IMR-90 (cell line): Measurements from ENCODE around the gene OBP2A. TPM values are rescaled to one million over a fixed set of nuclear protein-coding genes. Genes with fewer than 3 reads are reported as not detected.

Source experiments
- ATAC-seq: fragments of 200-7000 bp; cut with Tn5 transposase; 2 replicates; pipeline ENCODE4 v1.9.1; 2020; ENCODE audit warnings: low read depth, mild to moderate bottlenecking, moderate library complexity
- BruUV-seq: library from RNA; stranded (reverse); fragments of 400-500 nt; replicated peaks from 2 replicates; lab custom pipeline; 2021; lab: Mats Ljungman, UMichigan
- CTCF ChIA-PET: fragments of 300-600 bp; formaldehyde crosslinking; extraction: SDS; loops from one replicate; lab custom pipeline; 2021; ENCODE audit warnings: antibody characterized with exemption; lab: Yijun Ruan, JAX
- POLR2A ChIA-PET: fragments of 300-600 bp; sonication (Branson Sonifier 250); formaldehyde crosslinking; loops from one replicate; lab custom pipeline; 2022; ENCODE audit warnings: antibody characterized with exemption; ENCODE audit not compliant: unreplicated experiment; lab: Charles Lee
- DNase-seq: peaks from one replicate; pipeline ENCODE4 v3.0.0; 2013
- H2AFZ ChIP-seq: replicated peaks from 2 replicates; pipeline ENCODE3; 2013; ENCODE audit warnings: low read length, mild to moderate bottlenecking; ENCODE audit not compliant: poor library complexity
- H2AK5ac ChIP-seq: 2 replicates; pipeline ENCODE4 v1.6.1; 2013; ENCODE audit warnings: low read depth, low read length, inconsistent platforms
- H2AK9ac ChIP-seq: replicated peaks from 2 replicates; pipeline ENCODE3; 2013; ENCODE audit warnings: mild to moderate bottlenecking, low read depth, low read length, moderate library complexity; ENCODE audit not compliant: poor library complexity
- H2BK120ac ChIP-seq: 2 replicates; pipeline ENCODE4 v1.6.1; 2013; ENCODE audit warnings: low read depth, low read length, inconsistent platforms
- H2BK15ac ChIP-seq: 3 replicates; pipeline ENCODE4 v1.6.1; 2013; ENCODE audit warnings: low read depth, low read length, inconsistent platforms
- H2BK20ac ChIP-seq: 2 replicates; pipeline ENCODE4 v1.6.1; 2013; ENCODE audit warnings: low read depth, mild to moderate bottlenecking, inconsistent platforms, low read length, moderate library complexity
- H2BK5ac ChIP-seq: 2 replicates; pipeline ENCODE4 v1.6.1; 2013; ENCODE audit warnings: mild to moderate bottlenecking, low read depth, low read length, inconsistent platforms; ENCODE audit not compliant: poor library complexity, severe bottlenecking
- H3K14ac ChIP-seq: replicated peaks from 2 replicates; pipeline ENCODE4 v1.6.1; 2013; ENCODE audit warnings: low read depth, low read length, inconsistent platforms
- H3K18ac ChIP-seq: 2 replicates; pipeline ENCODE4 v1.6.1; 2013; ENCODE audit warnings: low read depth, low read length, control low read depth
- H3K23ac ChIP-seq: 2 replicates; pipeline ENCODE4 v1.6.1; 2013; ENCODE audit warnings: low read depth, low read length, inconsistent platforms
- H3K27ac ChIP-seq: 2 replicates; pipeline ENCODE4 v1.5.1; 2013; ENCODE audit warnings: mild to moderate bottlenecking, control low read depth, low read length; ENCODE audit not compliant: insufficient read depth
- H3K27me3 ChIP-seq: 2 replicates; pipeline ENCODE4 v1.6.1; 2013; ENCODE audit warnings: low read length; ENCODE audit not compliant: control insufficient read depth, insufficient read depth
- H3K36me3 ChIP-seq: 2 replicates; pipeline ENCODE4 v1.6.1; 2013; ENCODE audit warnings: low read length, mixed read lengths; ENCODE audit not compliant: control insufficient read depth, insufficient read depth
- H3K4ac ChIP-seq: 2 replicates; pipeline ENCODE4 v1.6.1; 2013; ENCODE audit warnings: low read depth, low read length, inconsistent platforms
- H3K4me1 ChIP-seq: 2 replicates; pipeline ENCODE4 v1.6.1; 2013; ENCODE audit warnings: low read length, mixed read lengths; ENCODE audit not compliant: control insufficient read depth, insufficient read depth
- H3K4me2 ChIP-seq: 2 replicates; pipeline ENCODE4 v1.6.1; 2013; ENCODE audit warnings: low read depth, mild to moderate bottlenecking, control low read depth, low read length, moderate library complexity
- H3K4me3 ChIP-seq: 2 replicates; pipeline ENCODE4 v1.5.1; 2013; ENCODE audit warnings: low read depth, mild to moderate bottlenecking, control low read depth, low read length, moderate library complexity; ENCODE audit not compliant: insufficient read depth
- H3K56ac ChIP-seq: 2 replicates; pipeline ENCODE4 v1.6.1; 2013; ENCODE audit warnings: low read length, inconsistent platforms; ENCODE audit not compliant: insufficient read depth; ENCODE audit errors: extremely low read depth
- H3K79me1 ChIP-seq, 2 experiments: 2 replicates each; pipeline ENCODE4 v1.6.1; 2013; ENCODE audit warnings: low read length in 2 of 2, inconsistent platforms in 1 of 2, low read depth in 1 of 2
- H3K9ac ChIP-seq: 2 replicates; pipeline ENCODE4 v1.6.1; 2013; ENCODE audit warnings: low read depth, low read length, control low read depth
- H3K9me1 ChIP-seq: 2 replicates; pipeline ENCODE4 v1.6.1; 2013; ENCODE audit warnings: low read length, inconsistent platforms; ENCODE audit not compliant: insufficient read depth
- H3K9me3 ChIP-seq: 2 replicates; pipeline ENCODE4 v1.6.1; 2013; ENCODE audit warnings: low read length; ENCODE audit not compliant: control insufficient read depth, insufficient read depth
- H4K20me1 ChIP-seq: 2 replicates; pipeline ENCODE4 v1.6.1; 2013; ENCODE audit warnings: low read length, inconsistent platforms; ENCODE audit not compliant: insufficient read depth
- H4K5ac ChIP-seq: 2 replicates; pipeline ENCODE4 v1.6.1; 2013; ENCODE audit warnings: mild to moderate bottlenecking, low read depth, low read length, control low read depth
- H4K8ac ChIP-seq, 2 experiments: 2 replicates each; pipeline ENCODE4 v1.6.1; 2013; ENCODE audit warnings: low read depth in 2 of 2, low read length in 2 of 2, control low read depth in 1 of 2, inconsistent platforms in 1 of 2
- H4K91ac ChIP-seq: 2 replicates; pipeline ENCODE4 v1.6.1; 2013; ENCODE audit warnings: low read depth, low read length, inconsistent platforms; ENCODE audit not compliant: insufficient read depth
- BHLHE40 ChIP-seq: fragments of 150-350 bp; IDR thresholded peaks from 2 replicates; pipeline ENCODE4 v1.6.1; 2016; ENCODE audit warnings: mild to moderate bottlenecking, low read depth, low read length
- CEBPB ChIP-seq: IDR thresholded peaks from 2 replicates; pipeline ENCODE4 v1.6.1; 2012; ENCODE audit warnings: low read depth, low read length, improper control_type of control experiment
- FOS ChIP-seq: fragments of 150-350 bp; IDR thresholded peaks from 2 replicates; pipeline ENCODE4 v1.6.1; 2016; ENCODE audit warnings: low read depth, low read length
- MAZ ChIP-seq: IDR thresholded peaks from 2 replicates; pipeline ENCODE4 v1.6.1; 2012; ENCODE audit warnings: low read depth, mild to moderate bottlenecking, low read length, improper control_type of control experiment, moderate library complexity, borderline replicate concordance
- MXI1 ChIP-seq: IDR thresholded peaks from 2 replicates; pipeline ENCODE4 v1.6.1; 2012; ENCODE audit warnings: low read depth, mild to moderate bottlenecking, low read length, moderate library complexity, borderline replicate concordance
- NFE2L2 ChIP-seq: fragments of 150-350 bp; IDR thresholded peaks from 2 replicates; pipeline ENCODE4 v1.6.1; 2016; ENCODE audit warnings: low read depth, mild to moderate bottlenecking, low read length
- POLR2A ChIP-seq: IDR thresholded peaks from 2 replicates; pipeline ENCODE4 v1.6.1; 2012; ENCODE audit warnings: mild to moderate bottlenecking, low read depth, low read length
- RAD21 ChIP-seq: IDR thresholded peaks from 2 replicates; pipeline ENCODE4 v1.6.1; 2012; ENCODE audit warnings: low read length, improper control_type of control experiment
- RCOR1 ChIP-seq: IDR thresholded peaks from 2 replicates; pipeline ENCODE4 v1.6.1; 2012; ENCODE audit warnings: mild to moderate bottlenecking, low read length, improper control_type of control experiment; ENCODE audit not compliant: insufficient replicate concordance
- RFX5 ChIP-seq: IDR thresholded peaks from 2 replicates; pipeline ENCODE4 v1.8.0; 2012; ENCODE audit warnings: low read depth, mild to moderate bottlenecking, low read length, moderate library complexity
- SMC3 ChIP-seq: fragments of 150-350 bp; IDR thresholded peaks from 2 replicates; pipeline ENCODE4 v1.6.1; 2016; ENCODE audit warnings: low read depth, mild to moderate bottlenecking, antibody characterized with exemption, low read length, moderate library complexity
- WGBS, 2 experiments: methylation state at CpG; one replicate each; pipeline versions ENCODE4 v1.1.5 to v1.1.7; 2013; ENCODE audit warnings: missing lambda C conversion rate in 2 of 2; ENCODE audit not compliant: insufficient read length in 1 of 2; ENCODE audit errors: extremely low coverage in 2 of 2; 5-methylcytosine and 5-hydroxymethylcytosine counted together
- dilution Hi-C: fragments of 300-500 bp; cut with HindIII; formaldehyde crosslinking; loops from one replicate; pipeline ENCODE4 v1.14.3; 2018; ENCODE audit warnings: low sequenced_read_pairs; ENCODE audit not compliant: unreplicated experiment
- in situ Hi-C: fragments of 300-500 bp; cut with MboI; formaldehyde crosslinking; loops from 3 replicates; pipeline ENCODE4 v1.14.3; 2019; ENCODE audit warnings: low sequenced_read_pairs, inconsistent platforms, mixed read lengths
- intact Hi-C: fragments of 100-400 bp; cut with micrococcal nuclease; formaldehyde crosslinking; loops from 2 replicates; pipeline ENCODE4 v1.10.0; 2022
- polyA plus RNA-seq, 3 experiments: library from polyadenylated mRNA; depleted of rRNA; stranded (reverse); fragments of >200 nt; gene quantifications; 2 replicates each; pipeline ENCODE4 v1.2.3, GENCODE V29; 2012; ENCODE audit warnings: low replicate concordance in 1 of 3
- total RNA-seq: library from RNA; depleted of rRNA; stranded (reverse); fragments of >200 nt; gene quantifications from 2 replicates; pipeline ENCODE4 v1.2.3, GENCODE V29; 2012
- TF ChIP-seq, protein P1 (sequence below): fragments of 150-350 bp; IDR thresholded peaks from 2 replicates; pipeline ENCODE4 v1.6.1; 2016; ENCODE audit warnings: low read depth, mild to moderate bottlenecking, low read length, moderate library complexity, borderline replicate concordance
- TF ChIP-seq, protein P2 (sequence below): fragments of 150-350 bp; IDR thresholded peaks from 2 replicates; pipeline ENCODE4 v1.6.1; 2017; ENCODE audit warnings: mild to moderate bottlenecking, antibody characterized with exemption, low read length, low read depth

Gene OBP2A
- total and polyA plus RNA-seq, 2 of the 4 experiments (the other 2 are of a cell fraction) = not detected

DNA sequence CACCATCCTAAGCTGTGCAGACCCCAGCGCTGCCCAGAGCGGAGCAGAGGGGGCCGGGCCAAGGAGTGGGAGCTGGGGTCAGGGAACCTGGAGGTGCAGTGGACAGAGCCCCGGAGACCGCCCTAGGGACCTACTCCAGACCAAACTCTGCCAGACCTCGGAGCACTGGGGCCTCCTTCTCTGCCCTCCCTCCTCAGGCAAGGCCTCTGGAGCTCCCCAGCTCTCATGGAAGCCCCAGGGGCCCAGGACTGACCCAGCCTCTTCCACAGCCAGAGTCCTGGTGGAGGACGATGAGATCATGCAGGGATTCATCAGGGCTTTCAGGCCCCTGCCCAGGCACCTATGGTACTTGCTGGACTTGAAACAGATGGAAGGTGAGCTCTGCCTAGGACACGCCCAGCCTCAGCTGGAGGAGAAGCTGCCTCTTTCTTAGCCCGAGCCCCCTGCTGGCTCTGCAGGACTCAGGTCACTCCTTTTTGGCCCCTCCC lies 19.3 kb downstream of the OBP2A start:
- Histone ChIP-seq H3K9me3 (peaks cover 16% of the 10 kb centered on the region), H4K20me1 (no peaks in the 10 kb centered on the region), H3K56ac (no peak overlapping the region), H3K79me1 (no peaks in the 10 kb centered on the region), H2BK5ac (no peak overlapping the region), H3K4me1 (no peaks in the 10 kb centered on the region), H2AK5ac (no peak overlapping the region), H2BK15ac (no peak overlapping the region), H3K18ac (no peak overlapping the region), H4K91ac (no peak overlapping the region), H3K14ac (no peak overlapping the region), H3K4ac (no peak overlapping the region), H3K4me2 (no peak overlapping the region), H4K5ac (no peak overlapping the region), H2AFZ (no peak overlapping the region), H4K8ac (no peak overlapping the region), H3K27ac (no peak overlapping the region), H3K9me1 (no peaks in the 10 kb centered on the region), H2BK120ac (no peak overlapping the region), H3K4me3 (no peak overlapping the region), H3K36me3 (no peaks in the 10 kb centered on the region), H3K9ac (no peak overlapping the region), H3K27me3 (no peaks in the 10 kb centered on the region), H3K23ac (no peak overlapping the region), H2BK20ac (no peak overlapping the region), H2AK9ac (no peak overlapping the region)
- intact Hi-C loops (no loop called here), in situ Hi-C loops (no loop called here), dilution Hi-C loops (no loop called here)
- no TSS peak for BruUV-seq
- ATAC-seq (no peak), DNase-seq (no peak)
- ChIA-PET POLR2A (no interaction called here), CTCF (no interaction called here)
- TF ChIP-seq NFE2L2 (no peak), POLR2A (no peak), RAD21 (no peak), MXI1 (no peak), CEBPB (no peak), SMC3 (no peak), BHLHE40 (no peak), RCOR1 (no peak), MAZ (no peak), FOS (no peak), RFX5 (no peak)
- TF ChIP-seq, protein P1, sequence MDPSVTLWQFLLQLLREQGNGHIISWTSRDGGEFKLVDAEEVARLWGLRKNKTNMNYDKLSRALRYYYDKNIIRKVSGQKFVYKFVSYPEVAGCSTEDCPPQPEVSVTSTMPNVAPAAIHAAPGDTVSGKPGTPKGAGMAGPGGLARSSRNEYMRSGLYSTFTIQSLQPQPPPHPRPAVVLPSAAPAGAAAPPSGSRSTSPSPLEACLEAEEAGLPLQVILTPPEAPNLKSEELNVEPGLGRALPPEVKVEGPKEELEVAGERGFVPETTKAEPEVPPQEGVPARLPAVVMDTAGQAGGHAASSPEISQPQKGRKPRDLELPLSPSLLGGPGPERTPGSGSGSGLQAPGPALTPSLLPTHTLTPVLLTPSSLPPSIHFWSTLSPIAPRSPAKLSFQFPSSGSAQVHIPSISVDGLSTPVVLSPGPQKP = no peak
- TF ChIP-seq, protein P2, sequence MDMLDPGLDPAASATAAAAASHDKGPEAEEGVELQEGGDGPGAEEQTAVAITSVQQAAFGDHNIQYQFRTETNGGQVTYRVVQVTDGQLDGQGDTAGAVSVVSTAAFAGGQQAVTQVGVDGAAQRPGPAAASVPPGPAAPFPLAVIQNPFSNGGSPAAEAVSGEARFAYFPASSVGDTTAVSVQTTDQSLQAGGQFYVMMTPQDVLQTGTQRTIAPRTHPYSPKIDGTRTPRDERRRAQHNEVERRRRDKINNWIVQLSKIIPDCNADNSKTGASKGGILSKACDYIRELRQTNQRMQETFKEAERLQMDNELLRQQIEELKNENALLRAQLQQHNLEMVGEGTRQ = no peak
- whole genome bisulfite sequencing, 2 experiments = 58% methylated on average over 6 of the region's 9 CpGs; no CpG with 5 or more reads in 1 of the 2 experiments
